OCI-LY3 (cell line): Measurements from ENCODE around the gene EFCAB11.

ENCODE experiments used
- CTCF ChIP-seq: fragments of 200-600, 300-600 bp; sonication (generic); IDR thresholded peaks from 2 replicates; pipeline ENCODE4 v1.5.1; 2014; ENCODE audit warnings: antibody characterized with exemption, low read length, low read depth
- EZH2phosphoT487 ChIP-seq: fragments of 200-600 bp; shearing (Covaris generic); IDR thresholded peaks from 2 replicates; pipeline ENCODE4 v1.6.1; 2018; ENCODE audit warnings: antibody characterized with exemption, mixed run types, low read depth

DNA sequence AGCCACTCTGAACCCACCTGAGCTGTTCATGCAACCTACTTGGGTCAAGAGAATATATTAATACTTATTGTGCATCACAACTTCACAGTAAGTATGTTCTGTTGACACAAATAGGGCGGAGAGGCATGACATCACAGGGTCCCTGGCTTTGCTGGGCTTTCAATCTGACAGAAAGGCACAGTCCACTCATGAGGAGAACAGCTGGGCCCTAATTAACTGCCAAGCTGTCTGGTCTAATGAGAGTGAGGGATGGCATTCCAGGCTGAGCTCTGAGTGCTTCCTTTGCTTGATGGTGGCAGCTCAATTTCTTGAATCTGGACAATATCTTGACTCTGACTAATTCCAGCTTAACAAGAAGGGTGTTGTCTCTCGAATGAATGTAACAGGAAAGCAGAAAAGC is 2.0 kb downstream of the EFCAB11 start:
- TF ChIP-seq CTCF (no peak), EZH2phosphoT487 (no peak)
